ENCODE measurements around the gene H1-8.

GRCh38 chr3:129549006-129549800, 6.2 kb downstream of the H1-8 start:
- TF ChIP-seq EZH2phosphoT487 (conservative IDR thresholded peaks at IDR 0.05; ENCODE audit: low read length) = no peak
- TF ChIP-seq, protein P1, sequence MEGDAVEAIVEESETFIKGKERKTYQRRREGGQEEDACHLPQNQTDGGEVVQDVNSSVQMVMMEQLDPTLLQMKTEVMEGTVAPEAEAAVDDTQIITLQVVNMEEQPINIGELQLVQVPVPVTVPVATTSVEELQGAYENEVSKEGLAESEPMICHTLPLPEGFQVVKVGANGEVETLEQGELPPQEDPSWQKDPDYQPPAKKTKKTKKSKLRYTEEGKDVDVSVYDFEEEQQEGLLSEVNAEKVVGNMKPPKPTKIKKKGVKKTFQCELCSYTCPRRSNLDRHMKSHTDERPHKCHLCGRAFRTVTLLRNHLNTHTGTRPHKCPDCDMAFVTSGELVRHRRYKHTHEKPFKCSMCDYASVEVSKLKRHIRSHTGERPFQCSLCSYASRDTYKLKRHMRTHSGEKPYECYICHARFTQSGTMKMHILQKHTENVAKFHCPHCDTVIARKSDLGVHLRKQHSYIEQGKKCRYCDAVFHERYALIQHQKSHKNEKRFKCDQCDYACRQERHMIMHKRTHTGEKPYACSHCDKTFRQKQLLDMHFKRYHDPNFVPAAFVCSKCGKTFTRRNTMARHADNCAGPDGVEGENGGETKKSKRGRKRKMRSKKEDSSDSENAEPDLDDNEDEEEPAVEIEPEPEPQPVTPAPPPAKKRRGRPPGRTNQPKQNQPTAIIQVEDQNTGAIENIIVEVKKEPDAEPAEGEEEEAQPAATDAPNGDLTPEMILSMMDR (IDR thresholded peaks at IDR 0.05; ENCODE audit: insufficient read depth, low read length, poor library complexity, severe bottlenecking) = no peak

All from SU-DHL-6 (cell line).